VCaP (cell line): ENCODE results near the gene IL10.

Source experiments
- H3K27ac ChIP-seq: fragments of 450-650 bp; 2 replicates; pipeline ENCODE4 v1.5.1; 2017
- TF ChIP-seq, protein P1 (sequence below): fragments of 450-650 bp; conservative IDR thresholded peaks from 2 replicates; pipeline ENCODE4 v1.5.1; 2017; ENCODE audit warnings: mild to moderate bottlenecking, moderate library complexity

IL10 gene

DNA sequence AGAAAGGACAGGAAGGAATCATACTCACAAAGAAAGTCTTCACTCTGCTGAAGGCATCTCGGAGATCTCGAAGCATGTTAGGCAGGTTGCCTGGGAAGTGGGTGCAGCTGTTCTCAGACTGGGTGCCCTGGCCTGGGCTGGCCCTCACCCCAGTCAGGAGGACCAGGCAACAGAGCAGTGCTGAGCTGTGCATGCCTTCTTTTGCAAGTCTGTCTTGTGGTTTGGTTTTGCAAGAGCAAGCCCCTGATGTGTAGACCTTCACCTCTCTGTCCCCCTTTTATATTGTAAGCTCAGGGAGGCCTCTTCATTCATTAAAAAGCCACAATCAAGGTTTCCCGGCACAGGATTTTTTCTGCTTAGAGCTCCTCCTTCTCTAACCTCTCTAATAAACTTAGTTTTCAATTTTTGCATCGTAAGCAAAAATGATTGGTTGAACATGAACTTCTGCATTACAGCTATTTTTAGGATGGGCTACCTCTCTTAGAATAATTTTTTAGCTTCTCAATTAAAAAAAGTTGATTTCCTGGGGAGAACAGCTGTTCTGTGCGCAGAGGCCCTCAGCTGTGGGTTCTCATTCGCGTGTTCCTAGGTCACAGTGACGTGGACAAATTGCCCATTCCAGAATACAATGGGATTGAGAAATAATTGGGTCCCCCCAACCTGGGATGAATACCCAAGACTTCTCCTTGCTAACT is at the start of gene IL10:
IL10 (minus strand) TSS at position 252 of the 695 bp plus-strand sequence; CDS start at position 193, 59 bp downstream.
- TF ChIP-seq, protein P1, sequence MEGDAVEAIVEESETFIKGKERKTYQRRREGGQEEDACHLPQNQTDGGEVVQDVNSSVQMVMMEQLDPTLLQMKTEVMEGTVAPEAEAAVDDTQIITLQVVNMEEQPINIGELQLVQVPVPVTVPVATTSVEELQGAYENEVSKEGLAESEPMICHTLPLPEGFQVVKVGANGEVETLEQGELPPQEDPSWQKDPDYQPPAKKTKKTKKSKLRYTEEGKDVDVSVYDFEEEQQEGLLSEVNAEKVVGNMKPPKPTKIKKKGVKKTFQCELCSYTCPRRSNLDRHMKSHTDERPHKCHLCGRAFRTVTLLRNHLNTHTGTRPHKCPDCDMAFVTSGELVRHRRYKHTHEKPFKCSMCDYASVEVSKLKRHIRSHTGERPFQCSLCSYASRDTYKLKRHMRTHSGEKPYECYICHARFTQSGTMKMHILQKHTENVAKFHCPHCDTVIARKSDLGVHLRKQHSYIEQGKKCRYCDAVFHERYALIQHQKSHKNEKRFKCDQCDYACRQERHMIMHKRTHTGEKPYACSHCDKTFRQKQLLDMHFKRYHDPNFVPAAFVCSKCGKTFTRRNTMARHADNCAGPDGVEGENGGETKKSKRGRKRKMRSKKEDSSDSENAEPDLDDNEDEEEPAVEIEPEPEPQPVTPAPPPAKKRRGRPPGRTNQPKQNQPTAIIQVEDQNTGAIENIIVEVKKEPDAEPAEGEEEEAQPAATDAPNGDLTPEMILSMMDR = no peak
- no peak within 1 kb of the TSS for H3K27ac ChIP-seq

DNA sequence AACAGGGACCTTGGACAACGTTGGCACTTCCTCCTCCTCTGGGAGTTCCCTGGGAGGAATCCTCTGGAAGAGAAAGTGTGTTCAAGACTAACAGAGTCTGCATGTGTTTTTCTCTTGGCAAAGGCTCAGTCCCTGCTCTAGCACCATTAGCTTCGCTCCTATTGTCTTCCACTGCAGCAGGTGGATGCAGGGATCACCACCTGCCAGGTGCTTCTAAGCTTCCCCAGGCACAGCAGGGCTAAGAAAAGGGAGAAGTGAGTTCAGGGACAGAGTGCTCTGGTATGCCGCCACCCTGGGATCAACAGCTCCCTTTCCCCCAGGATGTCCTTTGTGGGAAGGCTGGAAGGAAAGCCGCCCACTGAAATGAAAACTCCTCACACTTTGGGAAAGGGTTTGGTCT is 49.2 kb upstream of the IL10 start:
- TF ChIP-seq, protein P1 = no peak

GRCh38 chr1:206816390-206817287 is 44.3 kb upstream of the IL10 start:
- H3K27ac ChIP-seq = no peak overlapping the region
- TF ChIP-seq, protein P1 = no peak

More for the DNA sequence above, 49.2 kb upstream of the IL10 start:
- no peak overlapping the region for H3K27ac ChIP-seq

- H3K27ac ChIP-seq = no peak overlapping the region
- TF ChIP-seq, protein P1 = no peak
Observed at GRCh38 chr1:206814716-206815341, 42.5 kb upstream of the IL10 start.

- no peak overlapping the region for H3K27ac ChIP-seq
- TF ChIP-seq, protein P1 = no peak
Observed at GRCh38 chr1:206812471-206812870, 40.2 kb upstream of the IL10 start.

- TF ChIP-seq, protein P1 = peak; percentile 86
Observed at GRCh38 chr1:206809504-206810084, 37.3 kb upstream of the IL10 start.

More at GRCh38 chr1:206809504-206810084, 37.3 kb upstream of the IL10 start:
- no peak overlapping the region for H3K27ac ChIP-seq
